Neural cell (in vitro differentiated cells): ENCODE data around the gene C6orf132. TPM values are rescaled to one million over a fixed set of nuclear protein-coding genes. Genes with fewer than 3 reads are reported as not detected.

Source experiments
- H2AFZ ChIP-seq: fragments of 200-600, 300-800 bp; sonication (generic), shearing (Covaris generic); 2 replicates; pipeline ENCODE4 v1.6.0; 2014; ENCODE audit warnings: low read depth, mild to moderate bottlenecking, antibody characterized with exemption, low read length, moderate library complexity
- H3F3A ChIP-seq: fragments of 200-600 bp; shearing (Covaris generic); 2 replicates; pipeline ENCODE4 v1.6.1; 2016; ENCODE audit warnings: mild to moderate bottlenecking, moderate library complexity, mixed read lengths, antibody characterized with exemption, low read length; ENCODE audit not compliant: insufficient read depth, poor library complexity, severe bottlenecking
- H3K27ac ChIP-seq: fragments of 200-600, 300-800 bp; sonication (generic), shearing (Covaris generic); 2 replicates; pipeline ENCODE4 v1.5.1; 2014; ENCODE audit warnings: mild to moderate bottlenecking, low read length, moderate library complexity
- H3K27me3 ChIP-seq: fragments of 300-800, 200-600 bp; sonication (generic), shearing (Covaris generic); 2 replicates; pipeline ENCODE4 v1.6.0; 2014; ENCODE audit warnings: mild to moderate bottlenecking, low read depth, low read length, moderate library complexity; ENCODE audit not compliant: insufficient read depth
- H3K36me3 ChIP-seq: fragments of 300-800, 200-600 bp; sonication (generic), shearing (Covaris generic); 2 replicates; pipeline ENCODE4 v1.5.1; 2014; ENCODE audit warnings: mild to moderate bottlenecking, antibody characterized with exemption, low read length, moderate library complexity; ENCODE audit not compliant: insufficient read depth
- H3K4me2 ChIP-seq: fragments of 300-800, 200-600 bp; sonication (generic), shearing (Covaris generic); 2 replicates; pipeline ENCODE4 v1.6.0; 2014; ENCODE audit warnings: mild to moderate bottlenecking, low read length
- H3K4me3 ChIP-seq: fragments of 300-800, 200-600 bp; sonication (generic), shearing (Covaris generic); 2 replicates; pipeline ENCODE4 v1.5.1; 2014; ENCODE audit warnings: mild to moderate bottlenecking, low read length, moderate library complexity
- H3K79me2 ChIP-seq: fragments of 200-600 bp; shearing (Covaris generic); replicated peaks from 2 replicates; pipeline ENCODE4 v1.6.0; 2014; ENCODE audit warnings: mild to moderate bottlenecking, low read length, moderate library complexity; ENCODE audit not compliant: insufficient read depth
- H3K9ac ChIP-seq: fragments of 300-800, 200-600 bp; sonication (generic), shearing (Covaris generic); 2 replicates; pipeline ENCODE4 v1.6.1; 2016; ENCODE audit warnings: mild to moderate bottlenecking, low read length, mixed read lengths
- H3K9me2 ChIP-seq: fragments of 200-600 bp; shearing (Covaris generic); 2 replicates; pipeline ENCODE4 v1.6.1; 2016; ENCODE audit warnings: mild to moderate bottlenecking, low read length, mixed read lengths; ENCODE audit not compliant: insufficient read depth
- H3K9me3 ChIP-seq: fragments of 200-600, 300-800 bp; sonication (generic), shearing (Covaris generic); 2 replicates; pipeline ENCODE4 v1.6.1; 2016; ENCODE audit warnings: mild to moderate bottlenecking, mixed run types, low read length, moderate library complexity, mixed read lengths
- H4K20me1 ChIP-seq: fragments of 200-600 bp; shearing (Covaris generic); 2 replicates; pipeline ENCODE4 v1.6.1; 2016; ENCODE audit warnings: mild to moderate bottlenecking, mixed run types; ENCODE audit not compliant: insufficient read depth
- EP300 ChIP-seq: fragments of 450-650 bp; conservative IDR thresholded peaks from 2 replicates; pipeline ENCODE4 v1.6.1; 2014; ENCODE audit warnings: antibody characterized with exemption, mild to moderate bottlenecking, moderate library complexity; ENCODE audit not compliant: poor library complexity, severe bottlenecking
- EZH2 ChIP-seq: fragments of 200-600, 300-800 bp; shearing (Covaris generic), sonication (generic); IDR thresholded peaks from 2 replicates; pipeline ENCODE4 v1.6.1; 2014; ENCODE audit warnings: antibody characterized with exemption, low read length, borderline replicate concordance, mild to moderate bottlenecking; ENCODE audit not compliant: insufficient read depth, poor library complexity, severe bottlenecking
- MXI1 ChIP-seq: fragments of 450-650 bp; conservative IDR thresholded peaks from 2 replicates; pipeline ENCODE4 v1.6.1; 2014; ENCODE audit warnings: antibody characterized with exemption, mild to moderate bottlenecking; ENCODE audit not compliant: poor library complexity, severe bottlenecking
- POLR2AphosphoS5 ChIP-seq: IDR thresholded peaks from 2 replicates; pipeline ENCODE4 v1.6.1; 2012
- RAD21 ChIP-seq: fragments of 450-650 bp; conservative IDR thresholded peaks from 2 replicates; pipeline ENCODE4 v1.6.1; 2014; ENCODE audit warnings: antibody characterized with exemption, mild to moderate bottlenecking, moderate library complexity
- REST ChIP-seq: IDR thresholded peaks from 2 replicates; pipeline ENCODE4 v1.6.1; 2012; ENCODE audit warnings: borderline replicate concordance
- SMC3 ChIP-seq: fragments of 450-650 bp; conservative IDR thresholded peaks from 2 replicates; pipeline ENCODE4 v1.6.1; 2014; ENCODE audit warnings: antibody characterized with exemption, mild to moderate bottlenecking, moderate library complexity; ENCODE audit not compliant: poor library complexity
- TAF1 ChIP-seq: IDR thresholded peaks from 2 replicates; pipeline ENCODE4 v1.6.1; 2012; ENCODE audit warnings: low read depth
- polyA plus RNA-seq: library from polyadenylated mRNA; depleted of rRNA; stranded (reverse); fragments of >200 nt; gene quantifications from 2 replicates; pipeline ENCODE4 v1.2.3, GENCODE V29; 2014
- TF ChIP-seq, protein P1 (sequence below): fragments of 450-650 bp; IDR thresholded peaks from 2 replicates; pipeline ENCODE4 v1.5.1; 2014; ENCODE audit warnings: antibody characterized with exemption, mild to moderate bottlenecking, moderate library complexity; ENCODE audit not compliant: poor library complexity, severe bottlenecking

Gene C6orf132
- polyA plus RNA-seq, 1 donor from 2014 or later, result not detected

DNA sequence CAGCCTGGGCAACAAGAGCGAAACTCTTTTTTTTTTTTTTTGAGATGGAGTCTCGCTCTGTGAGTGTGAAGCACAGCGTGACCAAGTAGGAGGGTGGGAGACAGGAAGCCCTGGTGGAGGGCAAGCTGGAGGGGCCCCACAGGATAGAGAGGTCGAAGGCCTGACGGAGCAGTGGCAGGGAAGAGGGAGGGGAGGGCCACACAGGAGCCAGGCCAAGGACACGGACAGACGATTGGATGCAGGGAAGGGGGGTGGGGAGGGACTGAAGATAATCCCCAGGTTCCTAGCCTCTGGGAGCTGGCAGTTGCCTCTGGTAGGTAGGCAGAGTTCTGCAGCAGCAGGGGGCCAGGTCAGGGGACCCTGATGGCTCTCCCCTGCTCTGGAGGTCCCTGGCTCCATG, 20.0 kb upstream of the C6orf132 start:
- no peaks in the 10 kb centered on the region for H3K36me3 ChIP-seq
- no peak overlapping the region for H3K27ac ChIP-seq
- no peak overlapping the region for H2AFZ ChIP-seq
- H3F3A ChIP-seq, result no peaks in the 10 kb centered on the region
- H3K9me2 ChIP-seq, result no peaks in the 10 kb centered on the region
- no peaks in the 10 kb centered on the region for H3K79me2 ChIP-seq
- no peak overlapping the region for H3K4me3 ChIP-seq
- no peak overlapping the region for H3K4me2 ChIP-seq
- H4K20me1 ChIP-seq, result no peaks in the 10 kb centered on the region
- no peak overlapping the region for H3K9ac ChIP-seq
- TF ChIP-seq POLR2AphosphoS5 (no peak), SMC3 (no peak), EP300 (no peak), EZH2 (no peak), REST (no peak), MXI1 (no peak), RAD21 (no peak)
- TF ChIP-seq, protein P1, sequence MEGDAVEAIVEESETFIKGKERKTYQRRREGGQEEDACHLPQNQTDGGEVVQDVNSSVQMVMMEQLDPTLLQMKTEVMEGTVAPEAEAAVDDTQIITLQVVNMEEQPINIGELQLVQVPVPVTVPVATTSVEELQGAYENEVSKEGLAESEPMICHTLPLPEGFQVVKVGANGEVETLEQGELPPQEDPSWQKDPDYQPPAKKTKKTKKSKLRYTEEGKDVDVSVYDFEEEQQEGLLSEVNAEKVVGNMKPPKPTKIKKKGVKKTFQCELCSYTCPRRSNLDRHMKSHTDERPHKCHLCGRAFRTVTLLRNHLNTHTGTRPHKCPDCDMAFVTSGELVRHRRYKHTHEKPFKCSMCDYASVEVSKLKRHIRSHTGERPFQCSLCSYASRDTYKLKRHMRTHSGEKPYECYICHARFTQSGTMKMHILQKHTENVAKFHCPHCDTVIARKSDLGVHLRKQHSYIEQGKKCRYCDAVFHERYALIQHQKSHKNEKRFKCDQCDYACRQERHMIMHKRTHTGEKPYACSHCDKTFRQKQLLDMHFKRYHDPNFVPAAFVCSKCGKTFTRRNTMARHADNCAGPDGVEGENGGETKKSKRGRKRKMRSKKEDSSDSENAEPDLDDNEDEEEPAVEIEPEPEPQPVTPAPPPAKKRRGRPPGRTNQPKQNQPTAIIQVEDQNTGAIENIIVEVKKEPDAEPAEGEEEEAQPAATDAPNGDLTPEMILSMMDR, result no peak
- H3K27me3 ChIP-seq, result no peaks in the 10 kb centered on the region
- H3K9me3 ChIP-seq, result no peaks in the 10 kb centered on the region

- H3K27me3 ChIP-seq, result no peaks in the 10 kb centered on the region
- no peak overlapping the region for H2AFZ ChIP-seq
- H3K27ac ChIP-seq, result no peak overlapping the region
- no peaks in the 10 kb centered on the region for H3K9me2 ChIP-seq
- no peaks in the 10 kb centered on the region for H4K20me1 ChIP-seq
- no peaks in the 10 kb centered on the region for H3K9me3 ChIP-seq
- no peaks in the 10 kb centered on the region for H3K79me2 ChIP-seq
- H3K36me3 ChIP-seq, result no peaks in the 10 kb centered on the region
- no peak overlapping the region for H3K4me2 ChIP-seq
- no peak overlapping the region for H3K4me3 ChIP-seq
- H3K9ac ChIP-seq, result no peak overlapping the region
- TF ChIP-seq, protein P1, result no peak
- TF ChIP-seq REST (no peak), EP300 (no peak), RAD21 (no peak), SMC3 (no peak), EZH2 (no peak), MXI1 (no peak), TAF1 (no peak), POLR2AphosphoS5 (no peak)
- no peaks in the 10 kb centered on the region for H3F3A ChIP-seq
Measured at GRCh38 chr6:42159431-42160024, 17.1 kb upstream of the C6orf132 start.
